Fibroblast of lung (primary cell): ENCODE measurements around the gene GET4. TPM values are rescaled to one million over a fixed set of nuclear protein-coding genes. Genes with fewer than 3 reads are reported as not detected.

ENCODE experiments used
- DNase-seq, 2 donors: peaks; one replicate each; pipeline versions ENCODE4 v3.0.0 to v3.0.0-alpha.2; 2010; ENCODE audit warnings: low read depth in 2 of 2
- H2AFZ ChIP-seq: 2 replicates; pipeline ENCODE4 v1.5.1; 2012; ENCODE audit warnings: low read length, control low read depth, inconsistent platforms
- H3K27ac ChIP-seq: 2 replicates; pipeline ENCODE4 v1.5.1; 2011; ENCODE audit warnings: low read length, control low read depth; ENCODE audit not compliant: insufficient read depth
- H3K27me3 ChIP-seq: 2 replicates; pipeline ENCODE4 v1.5.1; 2011; ENCODE audit warnings: mild to moderate bottlenecking, low read length; ENCODE audit not compliant: control insufficient read depth, insufficient read depth
- H3K36me3 ChIP-seq: 2 replicates; pipeline ENCODE4 v1.5.1; 2011; ENCODE audit warnings: low read length; ENCODE audit not compliant: control insufficient read depth, insufficient read depth
- H3K4me1 ChIP-seq: 2 replicates; pipeline ENCODE4 v1.5.1; 2011; ENCODE audit warnings: low read length; ENCODE audit not compliant: control insufficient read depth, insufficient read depth; ENCODE audit errors: extremely low read depth
- H3K4me2 ChIP-seq: 2 replicates; pipeline ENCODE4 v1.5.1; 2011; ENCODE audit warnings: low read length, control low read depth; ENCODE audit not compliant: insufficient read depth; ENCODE audit errors: extremely low read depth
- H3K4me3 ChIP-seq, 4 experiments: fragments of 200-600 bp in 1 of 4; sonication (generic) in 1 of 4; replicated peaks in 1 of 4; 2 replicates each; pipeline ENCODE4 v1.5.1; 2011 to 2016; ENCODE audit warnings: low read length in 4 of 4, low read depth in 3 of 4, mild to moderate bottlenecking in 3 of 4, control low read depth in 2 of 4, inconsistent platforms in 1 of 4, mixed read lengths in 1 of 4; ENCODE audit not compliant: insufficient read depth in 1 of 4; ENCODE audit errors: control extremely low read depth in 1 of 4
- H3K79me2 ChIP-seq: 2 replicates; pipeline ENCODE4 v1.5.1; 2012; ENCODE audit warnings: mild to moderate bottlenecking, low read length, inconsistent platforms; ENCODE audit not compliant: control insufficient read depth, insufficient read depth
- H3K9ac ChIP-seq: 2 replicates; pipeline ENCODE4 v1.5.1; 2011; ENCODE audit warnings: mild to moderate bottlenecking, low read length, control low read depth; ENCODE audit not compliant: insufficient read depth
- H3K9me3 ChIP-seq: 2 replicates; pipeline ENCODE4 v1.5.1; 2012; ENCODE audit warnings: low read depth, low read length; ENCODE audit not compliant: control insufficient read depth, insufficient read depth
- H4K20me1 ChIP-seq: 2 replicates; pipeline ENCODE4 v1.5.1; 2011; ENCODE audit warnings: low read length; ENCODE audit not compliant: control insufficient read depth, insufficient read depth; ENCODE audit errors: extremely low read depth
- EZH2 ChIP-seq: IDR thresholded peaks from 2 replicates; pipeline ENCODE4 v1.5.1; 2012; ENCODE audit warnings: low read length, control low read depth, mild to moderate bottlenecking; ENCODE audit errors: missing control alignments
- polyA plus RNA-seq, 2 donors: library from polyadenylated mRNA; depleted of rRNA in 1 of 2; stranded (reverse) in 1 of 2; unstranded in 1 of 2; fragments of >200 nt; gene quantifications; 2 replicates each; pipeline ENCODE4 v1.2.1, GENCODE V29; 2011 to 2012; ENCODE audit warnings: missing spikeins in 1 of 2
- total RNA-seq: library from RNA; depleted of rRNA; stranded (reverse); fragments of >200 nt; gene quantifications from 2 replicates; pipeline ENCODE4 v1.2.1, GENCODE V29; 2014
- TF ChIP-seq, protein P1 (sequence below), 2 donors: IDR thresholded peaks in 1 of 2; conservative IDR thresholded peaks in 1 of 2; 1 replicate in 1 of 2; 2 replicates in 1 of 2; pipeline ENCODE4 v1.5.1; 2011 to 2012; ENCODE audit warnings: low read length in 2 of 2, control low read depth in 1 of 2, inconsistent platforms in 1 of 2, low read depth in 1 of 2, mild to moderate bottlenecking in 1 of 2

The GET4 gene
- total and polyA plus RNA-seq, 2 donors (not counting 1 experiment from before 2014, with no cell fraction given) = 13.4 to 23.1 TPM

DNA sequence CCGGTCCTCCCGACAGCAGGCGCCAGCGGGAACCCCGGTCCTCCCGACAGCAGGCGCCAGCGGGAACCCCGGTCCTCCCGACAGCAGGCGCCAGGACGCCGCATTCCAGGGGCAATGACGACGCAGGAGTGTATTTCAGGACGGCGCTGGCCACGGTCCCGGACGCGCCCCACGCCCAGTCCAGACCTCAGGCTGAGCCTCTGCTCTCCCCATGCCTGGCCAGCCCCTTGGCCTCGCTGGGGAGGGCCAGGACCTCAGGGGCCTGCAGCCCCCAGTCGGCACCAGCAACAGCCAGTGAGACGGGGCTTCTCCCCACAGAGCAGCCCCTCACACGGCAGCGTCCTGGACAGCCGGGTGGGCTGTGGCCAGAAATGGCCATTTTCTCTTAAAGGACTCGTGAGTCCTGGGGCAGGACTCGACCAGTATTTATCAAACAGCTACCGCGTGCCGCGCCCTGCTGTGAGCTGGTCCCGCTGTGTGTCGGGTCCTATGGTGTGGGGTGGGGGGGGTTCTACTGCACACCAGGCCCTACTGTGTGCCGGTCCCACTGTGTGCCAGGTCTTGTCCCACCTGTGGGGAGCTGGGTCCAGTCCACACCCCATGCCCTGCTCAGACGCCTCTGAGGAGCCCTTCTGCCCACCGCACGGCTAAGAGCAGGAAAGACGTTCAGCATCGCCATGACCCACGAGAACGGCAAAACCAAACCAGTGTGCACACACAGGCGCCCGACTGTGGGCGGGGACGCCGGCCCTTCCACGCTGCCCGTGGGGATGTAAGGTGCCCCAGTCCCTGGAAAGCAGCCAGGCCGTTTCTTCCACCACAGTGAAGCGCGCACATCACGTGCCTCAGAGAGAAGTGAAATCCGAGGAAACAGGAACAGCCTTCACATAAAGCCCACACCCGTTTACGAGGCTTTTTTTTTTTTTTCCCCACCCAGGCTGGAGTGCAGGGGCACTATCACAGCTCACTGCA is 33.3 kb downstream of the GET4 start:
- peak overlapping the region; percentile 26 for H3K9ac ChIP-seq
- H2AFZ ChIP-seq = no peak overlapping the region
- H3K79me2 ChIP-seq = no peaks in the 10 kb centered on the region
- no peak overlapping the region for H3K27ac ChIP-seq
- DNase-seq = peak; percentile 36 to 39
- TF ChIP-seq, protein P1, sequence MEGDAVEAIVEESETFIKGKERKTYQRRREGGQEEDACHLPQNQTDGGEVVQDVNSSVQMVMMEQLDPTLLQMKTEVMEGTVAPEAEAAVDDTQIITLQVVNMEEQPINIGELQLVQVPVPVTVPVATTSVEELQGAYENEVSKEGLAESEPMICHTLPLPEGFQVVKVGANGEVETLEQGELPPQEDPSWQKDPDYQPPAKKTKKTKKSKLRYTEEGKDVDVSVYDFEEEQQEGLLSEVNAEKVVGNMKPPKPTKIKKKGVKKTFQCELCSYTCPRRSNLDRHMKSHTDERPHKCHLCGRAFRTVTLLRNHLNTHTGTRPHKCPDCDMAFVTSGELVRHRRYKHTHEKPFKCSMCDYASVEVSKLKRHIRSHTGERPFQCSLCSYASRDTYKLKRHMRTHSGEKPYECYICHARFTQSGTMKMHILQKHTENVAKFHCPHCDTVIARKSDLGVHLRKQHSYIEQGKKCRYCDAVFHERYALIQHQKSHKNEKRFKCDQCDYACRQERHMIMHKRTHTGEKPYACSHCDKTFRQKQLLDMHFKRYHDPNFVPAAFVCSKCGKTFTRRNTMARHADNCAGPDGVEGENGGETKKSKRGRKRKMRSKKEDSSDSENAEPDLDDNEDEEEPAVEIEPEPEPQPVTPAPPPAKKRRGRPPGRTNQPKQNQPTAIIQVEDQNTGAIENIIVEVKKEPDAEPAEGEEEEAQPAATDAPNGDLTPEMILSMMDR (conservative IDR thresholded peaks at IDR 0.05 in 1 of 2, IDR thresholded peaks at IDR 0.05 in 1 of 2; ENCODE audit: low read depth in 1 of 2, low read length in 2 of 2) = no peak
- no peak for TF ChIP-seq EZH2
- H3K4me1 ChIP-seq = no peaks in the 10 kb centered on the region
- H3K9me3 ChIP-seq = no peaks in the 10 kb centered on the region
- peak overlapping the region in 1 of 4 experiments; percentile 25 for H3K4me3 ChIP-seq
- H3K36me3 ChIP-seq = no peaks in the 10 kb centered on the region
- no peaks in the 10 kb centered on the region for H4K20me1 ChIP-seq
- H3K27me3 ChIP-seq = peaks cover 5% of the 10 kb centered on the region
- no peak overlapping the region for H3K4me2 ChIP-seq

DNA sequence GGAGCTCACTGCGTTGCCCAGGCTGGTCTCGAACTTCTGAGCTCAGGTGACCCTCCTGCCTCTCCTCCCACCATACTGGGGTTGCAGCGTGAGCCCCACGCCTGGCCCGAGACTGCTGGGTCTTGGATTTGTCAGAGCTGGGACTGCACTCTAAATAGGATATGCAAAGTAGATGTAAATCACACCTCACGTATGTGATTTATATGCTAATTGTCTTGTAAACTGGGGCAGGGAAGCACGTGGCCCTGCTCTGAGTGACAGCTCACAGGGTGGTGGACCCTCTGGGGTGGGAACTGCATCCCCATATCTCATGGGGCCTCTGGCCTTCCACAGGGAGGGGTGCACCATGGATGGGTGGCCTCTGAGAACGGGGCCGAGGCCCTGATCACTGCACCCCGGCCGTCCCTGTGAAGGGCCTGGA is 34.1 kb downstream of the GET4 start:
- Histone ChIP-seq H3K4me1 (no peaks in the 10 kb centered on the region), H3K4me2 (no peak overlapping the region), H3K27ac (no peak overlapping the region), H3K79me2 (no peaks in the 10 kb centered on the region), H3K9me3 (no peaks in the 10 kb centered on the region), H3K4me3 (no peak overlapping the region), H3K9ac (no peak overlapping the region), H3K27me3 (peaks cover 2% of the 10 kb centered on the region), H3K36me3 (no peaks in the 10 kb centered on the region), H2AFZ (no peak overlapping the region), H4K20me1 (no peaks in the 10 kb centered on the region)
- DNase-seq = no peak
- TF ChIP-seq EZH2 = no peak
- TF ChIP-seq, protein P1 (conservative IDR thresholded peaks at IDR 0.05 in 1 of 2, IDR thresholded peaks at IDR 0.05 in 1 of 2; ENCODE audit: low read depth in 1 of 2, low read length in 2 of 2) = no peak

DNA sequence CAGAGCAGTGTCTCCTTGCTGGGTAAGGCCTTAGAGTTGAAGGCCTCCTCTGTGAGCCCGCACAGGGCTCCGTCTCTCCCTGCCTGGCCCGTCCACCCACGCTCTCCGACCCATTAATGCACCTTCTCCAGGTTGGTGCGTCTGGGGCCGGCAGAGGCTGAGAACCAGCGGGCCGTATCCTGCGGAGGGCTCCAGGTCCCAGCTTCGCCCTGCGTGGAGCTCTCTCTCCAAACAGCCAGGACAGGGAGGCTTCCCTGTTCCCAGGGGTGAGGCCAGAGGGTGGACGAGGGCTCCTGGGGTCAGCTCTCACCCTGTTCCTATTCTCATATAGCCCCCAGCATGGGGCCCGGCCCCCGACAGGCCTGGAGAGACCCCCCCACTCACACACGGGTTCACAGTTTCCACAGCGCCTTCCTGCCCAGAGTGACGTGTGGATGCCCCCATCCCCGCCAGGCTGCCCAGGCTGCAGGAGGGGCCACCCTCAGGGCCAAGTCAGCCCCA is 34.6 kb downstream of the GET4 start:
- Histone ChIP-seq H2AFZ (no peak overlapping the region), H3K9me3 (no peaks in the 10 kb centered on the region), H3K36me3 (no peaks in the 10 kb centered on the region), H4K20me1 (no peaks in the 10 kb centered on the region), H3K4me3 (no peak overlapping the region), H3K4me1 (no peaks in the 10 kb centered on the region), H3K4me2 (no peak overlapping the region), H3K79me2 (no peaks in the 10 kb centered on the region), H3K27ac (no peak overlapping the region), H3K27me3 (no peaks in the 10 kb centered on the region), H3K9ac (no peak overlapping the region)
- TF ChIP-seq EZH2 = no peak
- TF ChIP-seq, protein P1 (conservative IDR thresholded peaks at IDR 0.05 in 1 of 2, IDR thresholded peaks at IDR 0.05 in 1 of 2; ENCODE audit: low read depth in 1 of 2, low read length in 2 of 2) = no peak
- DNase-seq = no peak
